ENCODE results near the gene CAMKMT.

The CAMKMT gene

GRCh38 chr2:44533508-44533907 lies 171.8 kb downstream of the CAMKMT start:
- H3K27ac Mint-ChIP-seq (ENCODE audit: low read depth), result no peak overlapping the region
- peaks cover 5% of the 10 kb centered on the region for H3K36me3 Mint-ChIP-seq (ENCODE audit: insufficient read depth)
- H3K27me3 Mint-ChIP-seq, result no peaks in the 10 kb centered on the region
- H3K4me3 Mint-ChIP-seq, result no peak overlapping the region
- no peaks in the 10 kb centered on the region for H3K4me1 Mint-ChIP-seq
- ATAC-seq (replicated peaks; ENCODE audit: extremely low read depth, poor library complexity, severe bottlenecking) (no peak), DNase-seq (ENCODE audit: low spot score in 2 of 2) (no peak)
- no peaks in the 10 kb centered on the region for H3K9me3 Mint-ChIP-seq

GRCh38 chr2:44535376-44535775 lies 173.6 kb downstream of the CAMKMT start:
- Mint-ChIP-seq H3K36me3 (ENCODE audit: insufficient read depth) (peaks cover 3% of the 10 kb centered on the region), H3K4me1 (no peaks in the 10 kb centered on the region), H3K27ac (ENCODE audit: low read depth) (no peak overlapping the region), H3K27me3 (no peaks in the 10 kb centered on the region), H3K9me3 (no peaks in the 10 kb centered on the region), H3K4me3 (no peak overlapping the region)
- no peak for DNase-seq (ENCODE audit: low spot score in 2 of 2)
- no peak for ATAC-seq (replicated peaks; ENCODE audit: extremely low read depth, poor library complexity, severe bottlenecking)

- Mint-ChIP-seq H3K36me3 (ENCODE audit: insufficient read depth) (peaks cover 2% of the 10 kb centered on the region), H3K27me3 (no peaks in the 10 kb centered on the region), H3K4me3 (no peak overlapping the region), H3K9me3 (no peaks in the 10 kb centered on the region), H3K27ac (ENCODE audit: low read depth) (no peak overlapping the region), H3K4me1 (no peaks in the 10 kb centered on the region)
- ATAC-seq (replicated peaks; ENCODE audit: extremely low read depth, poor library complexity, severe bottlenecking), result no peak
- no peak for DNase-seq (ENCODE audit: low spot score in 2 of 2)
Observed at GRCh38 chr2:44537264-44537663, 175.5 kb downstream of the CAMKMT start.

- H3K36me3 Mint-ChIP-seq (ENCODE audit: insufficient read depth), result no peaks in the 10 kb centered on the region
Observed at GRCh38 chr2:44542520-44542919, 180.8 kb downstream of the CAMKMT start.

GRCh38 chr2:44543773-44544725 lies 182.3 kb downstream of the CAMKMT start:
- no peaks in the 10 kb centered on the region for H3K36me3 Mint-ChIP-seq (ENCODE audit: insufficient read depth)
- H3K27me3 Mint-ChIP-seq, result no peaks in the 10 kb centered on the region
- no peak for ATAC-seq (replicated peaks; ENCODE audit: extremely low read depth, poor library complexity, severe bottlenecking)
- no peak overlapping the region for H3K27ac Mint-ChIP-seq (ENCODE audit: low read depth)
- no peak overlapping the region for H3K4me3 Mint-ChIP-seq
- H3K4me1 Mint-ChIP-seq, result no peaks in the 10 kb centered on the region
- DNase-seq (ENCODE audit: low spot score in 2 of 2), result no peak
- H3K9me3 Mint-ChIP-seq, result no peaks in the 10 kb centered on the region

More at GRCh38 chr2:44542520-44542919, 180.8 kb downstream of the CAMKMT start:
- no peaks in the 10 kb centered on the region for H3K27me3 Mint-ChIP-seq
- no peaks in the 10 kb centered on the region for H3K4me1 Mint-ChIP-seq
- no peak overlapping the region for H3K27ac Mint-ChIP-seq (ENCODE audit: low read depth)
- no peaks in the 10 kb centered on the region for H3K9me3 Mint-ChIP-seq
- no peak for ATAC-seq (replicated peaks; ENCODE audit: extremely low read depth, poor library complexity, severe bottlenecking)
- H3K4me3 Mint-ChIP-seq, result no peak overlapping the region
- no peak for DNase-seq (ENCODE audit: low spot score in 2 of 2)

GRCh38 chr2:44545005-44545404 lies 183.3 kb downstream of the CAMKMT start:
- Mint-ChIP-seq H3K27ac (ENCODE audit: low read depth) (no peak overlapping the region), H3K4me3 (no peak overlapping the region), H3K4me1 (no peaks in the 10 kb centered on the region), H3K9me3 (no peaks in the 10 kb centered on the region), H3K36me3 (ENCODE audit: insufficient read depth) (no peaks in the 10 kb centered on the region), H3K27me3 (no peaks in the 10 kb centered on the region)
- DNase-seq (ENCODE audit: low spot score in 2 of 2) (no peak), ATAC-seq (replicated peaks; ENCODE audit: extremely low read depth, poor library complexity, severe bottlenecking) (no peak)

GRCh38 chr2:44546459-44547127 lies 184.8 kb downstream of the CAMKMT start:
- no peaks in the 10 kb centered on the region for H3K27me3 Mint-ChIP-seq
- ATAC-seq (replicated peaks; ENCODE audit: extremely low read depth, poor library complexity, severe bottlenecking), result no peak
- no peak overlapping the region for H3K4me3 Mint-ChIP-seq
- H3K4me1 Mint-ChIP-seq, result no peaks in the 10 kb centered on the region
- no peaks in the 10 kb centered on the region for H3K9me3 Mint-ChIP-seq
- H3K36me3 Mint-ChIP-seq (ENCODE audit: insufficient read depth), result no peaks in the 10 kb centered on the region
- no peak for DNase-seq (ENCODE audit: low spot score in 2 of 2)
- no peak overlapping the region for H3K27ac Mint-ChIP-seq (ENCODE audit: low read depth)

- no peaks in the 10 kb centered on the region for H3K9me3 Mint-ChIP-seq
- ATAC-seq (replicated peaks; ENCODE audit: extremely low read depth, poor library complexity, severe bottlenecking), result no peak
- H3K27me3 Mint-ChIP-seq, result no peaks in the 10 kb centered on the region
- H3K36me3 Mint-ChIP-seq (ENCODE audit: insufficient read depth), result no peaks in the 10 kb centered on the region
- H3K4me3 Mint-ChIP-seq, result no peak overlapping the region
- no peak for DNase-seq (ENCODE audit: low spot score in 2 of 2)
- H3K27ac Mint-ChIP-seq (ENCODE audit: low read depth), result no peak overlapping the region
- no peaks in the 10 kb centered on the region for H3K4me1 Mint-ChIP-seq
Observed at GRCh38 chr2:44547718-44548117, 186.0 kb downstream of the CAMKMT start.

GRCh38 chr2:44548221-44549098 lies 186.7 kb downstream of the CAMKMT start:
- Mint-ChIP-seq H3K27ac (ENCODE audit: low read depth) (no peak overlapping the region), H3K36me3 (ENCODE audit: insufficient read depth) (no peaks in the 10 kb centered on the region), H3K9me3 (no peaks in the 10 kb centered on the region), H3K4me1 (no peaks in the 10 kb centered on the region), H3K27me3 (no peaks in the 10 kb centered on the region), H3K4me3 (no peak overlapping the region)
- ATAC-seq (replicated peaks; ENCODE audit: extremely low read depth, poor library complexity, severe bottlenecking) (no peak), DNase-seq (ENCODE audit: low spot score in 2 of 2) (no peak)

- no peaks in the 10 kb centered on the region for H3K36me3 Mint-ChIP-seq (ENCODE audit: insufficient read depth)
- H3K4me3 Mint-ChIP-seq, result no peak overlapping the region
- ATAC-seq (replicated peaks; ENCODE audit: extremely low read depth, poor library complexity, severe bottlenecking) (no peak), DNase-seq (ENCODE audit: low spot score in 2 of 2) (no peak)
- no peaks in the 10 kb centered on the region for H3K9me3 Mint-ChIP-seq
- H3K27ac Mint-ChIP-seq (ENCODE audit: low read depth), result no peak overlapping the region
- H3K4me1 Mint-ChIP-seq, result no peaks in the 10 kb centered on the region
- H3K27me3 Mint-ChIP-seq, result no peaks in the 10 kb centered on the region
Observed at GRCh38 chr2:44549099-44549471, 187.3 kb downstream of the CAMKMT start.

- no peaks in the 10 kb centered on the region for H3K9me3 Mint-ChIP-seq
- no peak overlapping the region for H3K27ac Mint-ChIP-seq (ENCODE audit: low read depth)
- no peak overlapping the region for H3K4me3 Mint-ChIP-seq
- no peak for ATAC-seq (replicated peaks; ENCODE audit: extremely low read depth, poor library complexity, severe bottlenecking)
- no peak for DNase-seq (ENCODE audit: low spot score in 2 of 2)
- H3K36me3 Mint-ChIP-seq (ENCODE audit: insufficient read depth), result no peaks in the 10 kb centered on the region
- no peaks in the 10 kb centered on the region for H3K4me1 Mint-ChIP-seq
- H3K27me3 Mint-ChIP-seq, result no peaks in the 10 kb centered on the region
Observed at GRCh38 chr2:44549856-44550255, 188.1 kb downstream of the CAMKMT start.

- H3K4me1 Mint-ChIP-seq, result no peaks in the 10 kb centered on the region
- no peaks in the 10 kb centered on the region for H3K9me3 Mint-ChIP-seq
- H3K4me3 Mint-ChIP-seq, result no peak overlapping the region
- H3K27ac Mint-ChIP-seq (ENCODE audit: low read depth), result no peak overlapping the region
- H3K27me3 Mint-ChIP-seq, result no peaks in the 10 kb centered on the region
- ATAC-seq (replicated peaks; ENCODE audit: extremely low read depth, poor library complexity, severe bottlenecking) (no peak), DNase-seq (ENCODE audit: low spot score in 2 of 2) (no peak)
- no peaks in the 10 kb centered on the region for H3K36me3 Mint-ChIP-seq (ENCODE audit: insufficient read depth)
Observed at GRCh38 chr2:44550561-44550960, 188.8 kb downstream of the CAMKMT start.

Data from central memory CD8-positive, alpha-beta T cell (primary cell).